HG03342 (cell line): ENCODE results near the gene PDE3B.
"Not testable (repeated sequence)": the region's sequence is repeated elsewhere in the genome, so short reads cannot be mapped to it uniquely, and the experiment has no call there.

ENCODE experiments used
- ATAC-seq: cut with Tn5 transposase; IDR thresholded peaks from one replicate; pipeline ENCODE4 v1.9.1; 2021; ENCODE audit warnings: mild to moderate bottlenecking, moderate library complexity; ENCODE audit not compliant: unreplicated experiment

The PDE3B gene

DNA sequence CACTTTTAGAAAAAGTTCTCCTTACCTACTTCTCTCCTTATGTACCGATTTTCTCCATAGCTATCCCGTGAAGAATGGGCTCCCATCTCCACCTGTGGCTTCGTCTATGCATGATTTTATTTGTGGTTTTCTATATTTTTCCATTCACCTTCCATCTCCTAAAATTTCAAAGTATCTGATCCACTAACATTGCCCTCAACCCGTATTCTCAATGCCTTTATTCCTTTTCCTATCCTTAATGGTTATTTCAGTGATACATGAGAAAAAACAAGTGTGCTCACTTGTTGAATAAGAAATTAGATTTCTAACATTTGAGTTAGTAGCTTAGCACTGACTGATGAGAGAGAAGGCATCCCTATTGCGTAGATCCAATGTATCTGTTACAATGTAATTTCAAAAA lies 231.6 kb downstream of the PDE3B start:
- no peak for ATAC-seq

DNA sequence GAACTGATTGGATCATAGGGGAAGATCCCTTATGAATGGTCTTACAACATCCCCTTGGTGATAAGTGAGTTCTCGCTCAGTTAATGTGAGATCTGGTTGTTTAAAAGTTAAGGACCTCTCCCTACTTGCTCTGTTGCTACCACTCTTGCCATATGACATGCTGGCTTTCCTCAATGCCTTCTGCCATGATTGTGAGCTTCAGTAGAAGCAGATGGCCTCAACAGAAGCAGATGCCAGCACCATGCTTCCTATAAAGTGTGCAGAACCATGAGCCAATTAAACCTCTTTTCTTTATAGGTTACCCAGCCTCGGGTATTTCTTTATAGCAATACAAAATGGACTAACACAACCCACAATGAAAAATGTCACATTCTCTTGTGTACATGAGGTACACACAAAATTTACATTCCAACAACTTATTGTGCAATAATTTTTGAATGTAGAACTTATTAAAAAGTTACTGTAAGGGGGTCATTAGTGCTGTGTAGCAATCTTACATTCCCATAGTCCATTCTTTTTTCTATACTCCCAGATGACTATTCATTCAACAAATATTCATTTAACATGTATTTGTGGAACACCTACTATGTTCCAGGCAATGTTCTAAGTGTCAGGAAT lies 238.1 kb downstream of the PDE3B start:
- no peak for ATAC-seq

DNA sequence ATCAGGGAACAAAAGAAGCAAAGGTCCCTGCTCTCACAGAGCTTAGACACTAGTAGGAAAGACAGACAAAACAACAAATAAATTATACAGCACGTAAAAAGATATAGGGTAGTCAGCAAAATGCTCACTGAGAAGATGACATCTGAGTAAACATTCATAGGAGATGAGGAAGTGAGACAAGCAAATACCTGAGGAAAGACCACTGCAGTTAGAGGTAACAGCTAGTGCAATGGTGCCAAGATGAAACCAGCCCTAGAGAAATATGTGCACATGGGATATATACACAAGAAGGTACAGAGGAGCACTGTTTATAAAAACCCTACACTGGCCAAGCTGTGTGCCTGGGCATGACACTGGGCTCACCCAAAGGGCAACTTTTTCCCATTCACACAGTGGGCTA lies 238.6 kb downstream of the PDE3B start:
- ATAC-seq = no peak

DNA sequence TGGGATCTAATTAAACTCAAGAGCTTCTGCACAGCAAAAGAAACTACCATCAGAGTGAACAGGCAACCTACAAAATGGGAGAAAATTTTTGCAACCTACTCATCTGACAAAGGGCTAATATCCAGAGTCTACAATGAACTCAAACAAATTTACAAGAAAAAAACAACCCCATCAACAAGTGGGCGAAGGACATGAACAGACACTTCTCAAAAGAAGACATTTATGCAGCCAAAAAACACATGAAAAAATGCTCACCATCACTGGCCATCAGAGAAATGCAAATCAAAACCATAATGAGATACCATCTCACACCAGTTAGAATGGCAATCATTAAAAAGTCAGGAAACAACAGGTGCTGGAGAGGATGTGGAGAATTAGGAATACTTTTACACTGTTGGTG lies 240.1 kb downstream of the PDE3B start:
- ATAC-seq = not testable (repeated sequence)

DNA sequence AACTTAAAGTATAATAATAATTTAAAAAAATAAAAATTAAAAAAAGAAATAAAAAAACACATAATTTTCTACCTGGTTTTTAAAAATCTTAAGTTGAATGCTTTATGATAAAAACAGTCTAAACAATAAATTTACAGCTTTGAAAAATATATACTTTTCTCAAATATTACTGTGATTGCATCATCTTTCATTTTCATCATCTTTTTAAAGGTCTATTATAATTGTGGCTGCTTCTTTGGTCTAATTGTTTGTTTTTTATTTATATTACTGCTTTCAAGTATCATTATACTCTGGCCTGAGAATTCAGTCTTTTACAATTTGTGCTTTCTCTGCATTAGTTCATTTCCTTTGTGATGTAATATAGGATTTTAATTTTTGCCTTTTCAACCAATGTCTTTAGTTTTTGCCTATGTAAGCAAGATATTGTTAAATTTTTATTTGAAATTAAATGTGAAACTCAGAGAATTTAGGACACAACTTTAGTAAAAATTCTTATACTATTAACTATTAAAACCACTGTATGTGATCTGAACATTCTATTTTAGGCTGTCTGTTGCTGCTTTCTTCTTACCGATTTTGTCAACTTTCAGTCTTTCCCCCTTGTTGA lies 241.2 kb downstream of the PDE3B start:
- ATAC-seq = no peak

DNA sequence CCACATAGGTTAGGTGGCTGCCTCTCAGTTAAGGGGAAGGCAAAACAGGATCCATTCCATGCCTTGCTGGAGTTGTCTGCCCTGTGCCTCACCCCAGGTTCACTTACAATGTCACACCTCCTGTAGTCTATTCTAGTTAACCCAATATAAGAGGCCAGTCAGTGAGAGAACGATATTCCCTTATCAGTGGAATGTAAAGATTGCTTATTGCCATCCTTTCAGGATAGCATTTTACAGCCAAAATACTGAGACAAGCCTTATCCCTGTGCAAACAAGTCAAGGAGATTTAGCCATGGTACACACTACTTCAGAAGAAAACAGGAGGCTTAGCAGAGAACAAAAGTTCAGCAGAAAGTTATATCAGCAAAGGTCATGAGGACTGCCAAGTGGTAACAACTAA lies 242.9 kb downstream of the PDE3B start:
- no peak for ATAC-seq

DNA sequence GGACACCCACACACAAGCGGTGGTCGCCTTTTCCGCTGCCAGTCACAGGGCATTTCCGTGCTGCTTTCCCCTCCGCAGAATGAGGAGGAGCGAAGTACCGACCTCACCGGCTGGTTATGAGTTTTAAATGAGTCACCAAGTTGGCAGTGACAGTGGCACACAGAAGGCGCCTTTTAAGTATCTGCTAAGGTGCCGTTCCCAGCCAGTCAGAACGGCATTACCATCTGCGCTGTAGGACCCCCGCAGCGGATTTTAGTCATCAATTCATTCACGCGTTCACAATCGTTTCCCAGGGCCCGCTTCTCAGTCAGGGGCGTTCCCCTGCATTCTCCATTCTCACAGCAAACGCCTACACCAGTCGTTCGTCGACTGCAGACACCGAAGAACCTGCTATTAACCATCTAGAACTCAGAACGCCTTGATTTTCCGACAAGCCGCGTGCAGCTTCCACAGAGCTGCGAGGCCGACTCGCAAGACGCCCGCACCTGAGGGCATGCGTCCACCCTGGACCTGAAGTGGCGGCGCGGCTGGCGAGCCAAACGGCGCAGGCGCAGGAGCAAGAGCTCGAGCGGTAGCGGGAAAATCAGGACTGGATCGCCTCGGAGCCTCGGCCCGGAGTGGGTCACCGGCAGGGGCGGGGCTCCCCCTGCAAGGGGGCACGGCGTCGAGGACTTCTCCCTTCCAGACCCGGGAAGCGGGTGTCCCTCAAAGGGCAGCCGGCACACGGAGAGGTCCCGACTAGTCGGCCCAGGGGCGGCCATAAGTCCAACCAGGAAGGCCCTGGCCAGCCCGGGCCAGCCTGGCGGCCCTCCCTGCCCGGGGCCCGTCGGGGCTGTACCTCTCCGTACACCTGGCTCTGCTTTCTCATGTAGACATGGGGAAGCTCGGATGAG lies 247.8 kb downstream of the PDE3B start:
- ATAC-seq = peak; percentile 48

DNA sequence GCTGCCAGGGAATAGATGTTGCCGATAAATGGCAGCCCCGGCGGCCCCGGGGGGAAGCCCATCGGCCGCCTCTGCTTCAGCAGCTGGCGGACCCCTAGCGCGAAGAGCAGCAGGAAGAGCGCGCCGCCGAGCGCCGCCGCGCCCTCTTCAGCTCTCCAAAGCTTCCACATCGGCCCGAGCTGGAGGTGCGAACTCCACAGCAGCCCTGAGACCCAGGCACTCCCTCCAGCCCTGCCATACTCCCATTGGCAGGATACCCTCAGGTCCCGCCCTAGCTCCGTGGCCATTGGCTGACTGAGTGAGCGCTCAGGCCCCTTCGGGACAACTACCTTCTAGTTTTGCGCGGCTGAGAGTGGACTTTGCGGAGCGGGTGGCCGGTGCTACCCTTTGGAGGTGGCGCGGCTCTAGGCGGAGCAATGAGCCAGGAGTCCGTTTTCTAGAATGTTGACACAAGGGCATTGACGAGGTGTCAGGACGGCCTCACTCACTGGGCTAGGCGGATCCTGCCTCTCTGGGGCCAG lies 248.5 kb downstream of the PDE3B start, which contains the start of gene CYP2R1:
Gene CYP2R1 (minus strand): TSS at position 196 of the 521 bp plus-strand sequence. CDS start 26 bp downstream, at position 170.
- ATAC-seq = peak; percentile 94

DNA sequence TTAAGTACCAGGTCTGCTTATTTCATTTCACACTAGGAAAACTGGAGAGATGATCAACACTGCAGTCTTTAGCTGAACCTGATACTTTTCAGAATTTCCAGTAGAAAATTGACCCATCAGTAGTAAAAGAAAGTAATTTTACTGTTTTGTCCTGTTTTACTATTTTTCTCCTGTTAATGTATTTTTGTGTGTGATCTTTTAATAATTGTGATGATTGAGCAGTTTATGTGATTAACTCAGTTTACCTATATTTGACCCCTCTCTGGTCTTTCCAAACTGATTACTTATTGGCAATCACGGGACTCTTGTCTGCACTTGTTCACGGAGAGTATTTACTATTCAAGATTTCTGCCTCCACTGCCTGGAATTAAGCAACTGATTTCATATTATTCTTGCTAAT lies 249.0 kb downstream of the PDE3B start:
- no peak for ATAC-seq

DNA sequence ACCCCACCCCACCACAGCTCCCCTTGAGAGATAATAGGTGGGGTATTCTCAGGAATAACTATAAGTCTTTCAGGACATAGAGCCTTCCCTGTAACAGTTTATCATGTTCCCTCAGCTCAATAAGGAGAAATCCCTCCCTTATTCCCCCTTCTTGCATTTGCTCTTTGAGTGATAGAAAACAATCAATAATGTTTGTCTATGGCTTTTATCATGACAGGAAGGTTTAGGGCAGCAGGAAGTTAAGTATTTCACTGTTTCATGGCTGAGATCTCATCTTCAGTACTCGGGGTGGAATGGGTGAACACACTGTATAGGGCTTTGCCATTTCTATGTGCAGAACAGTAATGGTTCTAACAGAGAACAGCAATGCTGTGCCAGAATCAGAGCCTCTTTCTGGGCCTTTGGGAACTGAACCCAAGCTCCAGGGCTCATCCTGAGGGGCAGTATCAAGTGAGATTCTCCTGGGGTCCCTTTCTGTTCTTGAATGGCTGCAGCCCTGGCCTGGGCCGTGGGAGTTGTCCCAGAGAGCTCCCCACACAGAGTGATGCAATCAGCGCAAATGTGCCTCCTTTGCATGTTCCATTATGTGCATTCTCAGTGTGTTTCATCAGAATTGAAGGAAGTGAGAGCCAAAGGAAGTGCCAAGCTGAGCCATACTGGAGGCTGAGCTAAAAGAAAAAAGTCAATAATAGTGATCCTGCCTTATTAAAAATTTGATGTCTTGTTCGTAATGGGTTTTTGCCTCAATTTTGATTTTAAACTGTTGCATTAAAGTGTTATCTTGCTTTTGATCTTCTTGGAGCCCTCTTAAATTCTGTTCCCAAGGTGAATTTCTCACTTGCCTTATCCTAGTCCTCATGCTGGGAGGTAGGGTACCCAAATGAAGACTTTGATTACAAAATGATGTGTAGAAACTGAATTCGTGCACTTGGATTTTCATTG lies 251.3 kb downstream of the PDE3B start:
- ATAC-seq = no peak

DNA sequence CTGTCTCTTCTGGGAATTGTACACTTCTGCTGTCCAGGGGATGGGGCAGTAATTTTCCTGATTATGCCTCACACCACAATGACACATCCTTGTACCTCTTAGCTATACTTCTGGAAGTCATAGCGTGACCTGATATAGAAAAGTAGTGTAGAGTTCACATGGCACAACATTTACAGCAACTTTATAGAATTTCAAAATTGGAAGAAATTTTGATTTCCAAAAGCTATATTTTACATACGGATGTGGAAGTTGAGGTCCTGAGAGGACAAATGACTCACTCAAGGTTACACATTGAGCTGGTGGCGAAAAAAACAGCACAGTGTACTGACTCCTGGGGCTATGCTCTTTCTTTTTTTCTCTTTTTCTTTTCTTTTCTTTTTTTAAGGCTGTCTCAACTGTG lies 254.8 kb downstream of the PDE3B start:
- ATAC-seq = no peak

DNA sequence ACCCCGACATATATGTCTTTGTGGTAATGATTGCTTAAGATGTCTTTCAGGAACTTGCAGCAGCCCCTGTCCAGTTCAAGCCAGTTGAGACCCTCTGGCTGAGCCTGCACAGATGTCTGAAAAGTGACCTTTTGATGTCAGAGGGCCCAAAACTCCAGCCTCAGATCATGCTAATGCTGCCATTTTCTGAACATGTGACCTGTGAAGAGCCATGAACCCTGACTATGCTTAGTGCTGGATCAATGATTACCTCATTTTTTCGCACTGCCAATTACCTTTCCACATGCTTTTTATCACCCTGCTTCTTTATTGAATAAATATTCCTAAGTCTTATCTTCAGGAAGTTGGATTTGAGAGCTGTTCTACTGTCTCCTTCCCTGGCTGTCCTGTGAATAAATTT lies 255.3 kb downstream of the PDE3B start:
- ATAC-seq = no peak

DNA sequence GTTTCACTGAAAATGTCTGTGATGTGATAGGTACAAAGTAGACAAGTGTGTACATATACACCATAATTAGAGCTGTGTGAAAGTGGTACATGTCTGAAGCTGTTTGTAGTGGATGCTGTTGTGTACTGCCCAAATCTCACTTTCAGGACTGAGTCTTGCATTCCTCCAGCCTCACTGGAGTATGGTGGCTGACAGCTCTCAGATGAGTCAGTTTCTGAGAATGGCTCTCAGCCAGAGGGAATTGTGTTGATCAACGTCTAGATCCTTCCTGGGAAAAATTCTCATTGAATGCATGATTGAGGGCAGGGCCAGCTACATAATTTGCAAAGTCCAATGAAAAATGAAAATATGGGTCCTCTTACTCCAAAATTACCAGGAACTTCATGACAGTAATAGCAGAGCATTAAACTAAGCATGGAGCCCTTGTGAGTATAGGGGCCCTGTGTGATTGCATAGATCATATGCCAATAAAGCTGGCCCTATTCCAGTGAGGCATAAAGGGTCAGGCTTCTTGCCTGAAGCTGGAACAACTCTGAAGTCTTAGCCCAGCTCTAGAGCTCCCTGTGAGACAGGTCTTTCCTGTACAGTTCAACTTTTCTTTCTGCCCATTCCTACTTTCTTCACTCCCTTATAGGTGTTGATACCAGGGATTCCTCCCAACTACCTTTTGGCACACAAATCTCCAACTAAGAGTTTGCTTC lies 259.2 kb downstream of the PDE3B start:
- ATAC-seq = no peak

DNA sequence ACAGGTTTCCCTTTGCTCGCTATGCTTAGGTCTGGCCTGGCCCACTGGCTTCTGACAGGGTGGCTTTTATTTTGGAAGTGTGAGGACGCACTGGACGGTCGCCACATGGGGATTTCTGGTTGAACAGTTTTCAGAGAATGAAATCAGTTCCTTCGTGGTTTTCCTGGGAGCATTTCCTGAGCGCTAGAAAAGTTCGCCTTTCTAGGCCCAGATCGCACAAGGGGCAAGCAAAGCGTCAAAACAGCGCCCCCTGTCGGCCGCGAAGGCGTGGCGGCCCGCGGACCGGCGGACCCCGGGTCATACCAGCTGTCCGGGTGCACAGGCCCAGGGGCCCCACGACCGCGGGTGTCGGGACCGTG lies 261.1 kb downstream of the PDE3B start:
- peak; percentile 44 for ATAC-seq

DNA sequence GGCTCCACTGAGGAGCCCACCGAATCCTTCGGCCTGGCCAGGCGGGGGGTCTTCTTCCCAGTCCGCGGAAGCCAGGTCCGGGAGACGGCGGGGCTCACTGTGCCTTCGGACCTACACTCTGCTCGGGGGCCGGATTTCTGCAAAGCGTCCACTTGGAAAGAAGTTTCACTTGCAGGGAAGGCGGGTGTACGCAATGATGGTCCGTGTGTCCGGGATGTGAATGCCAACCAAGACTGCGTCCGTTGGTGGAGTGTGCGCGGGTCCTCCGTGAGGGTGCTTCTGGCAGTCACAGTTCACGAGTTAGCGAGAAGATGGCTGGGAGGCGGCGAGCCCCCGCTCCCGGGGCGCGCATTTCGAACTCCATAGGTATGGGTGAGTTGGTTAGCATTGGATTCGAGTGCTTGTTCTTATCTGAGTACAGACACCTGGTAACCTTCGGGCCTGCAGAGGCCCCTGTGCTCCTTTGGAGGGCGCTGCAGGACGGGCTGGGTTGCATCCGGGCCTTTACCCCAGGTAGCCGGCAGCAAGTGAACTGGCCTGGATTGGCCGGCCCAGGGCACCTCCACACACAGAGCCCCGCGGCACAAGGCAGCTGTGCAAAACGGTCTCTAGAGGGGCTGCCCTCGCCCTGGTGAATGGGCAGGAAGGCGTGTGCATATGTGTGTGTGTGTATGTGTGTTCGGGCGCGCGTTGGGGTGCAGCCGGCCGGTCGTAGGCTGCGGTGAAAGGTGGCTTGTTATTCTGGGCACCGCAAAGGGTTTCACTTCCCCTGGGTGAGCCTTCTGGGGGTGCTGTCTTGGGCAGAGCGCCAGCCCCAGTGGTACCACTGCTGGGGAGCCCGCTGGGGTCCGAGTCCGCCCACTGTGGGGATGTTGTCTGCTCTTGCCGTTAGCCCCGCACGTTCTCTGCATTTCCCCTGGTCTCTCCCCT lies 261.8 kb downstream of the PDE3B start:
- peak; percentile 69 for ATAC-seq

DNA sequence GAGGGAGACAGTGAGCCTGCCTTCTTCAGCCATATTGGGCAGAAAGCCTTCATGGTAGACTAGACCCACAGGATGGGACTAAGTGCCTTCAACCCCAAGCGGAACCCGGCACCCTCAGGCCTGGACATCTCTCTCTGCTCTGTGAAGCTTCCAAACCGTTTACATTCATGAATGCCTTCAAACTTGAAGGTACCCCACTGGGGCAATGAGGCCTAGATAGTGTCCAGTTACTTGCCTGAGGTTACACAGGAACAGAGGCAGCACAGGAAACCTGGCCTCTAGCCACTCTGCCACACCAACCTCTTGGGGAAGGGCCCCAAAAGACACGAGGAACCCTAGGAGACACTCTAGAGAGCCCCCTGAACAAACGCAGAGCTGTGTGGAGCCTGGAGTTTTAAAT lies 263.0 kb downstream of the PDE3B start:
- ATAC-seq = no peak

DNA sequence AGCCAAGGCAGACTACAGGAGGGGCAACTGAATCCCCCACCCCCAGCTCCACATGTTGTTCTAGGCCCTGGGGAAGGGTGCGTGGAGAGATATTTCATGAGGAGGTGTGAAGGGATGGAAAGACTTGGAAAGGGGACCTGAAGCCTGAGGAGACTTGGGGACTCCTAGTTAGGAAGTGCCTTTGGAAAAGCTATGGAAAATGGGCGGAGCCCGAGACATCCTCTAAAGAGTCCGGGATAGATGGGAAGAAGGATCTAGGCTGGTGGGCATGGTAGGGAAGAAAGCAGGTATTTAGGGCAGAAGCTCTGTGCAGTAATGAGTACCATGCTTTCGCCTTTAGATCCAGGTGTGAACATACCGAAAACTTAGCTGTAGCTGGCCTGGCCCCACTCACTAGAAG lies 263.4 kb downstream of the PDE3B start:
- ATAC-seq = no peak

DNA sequence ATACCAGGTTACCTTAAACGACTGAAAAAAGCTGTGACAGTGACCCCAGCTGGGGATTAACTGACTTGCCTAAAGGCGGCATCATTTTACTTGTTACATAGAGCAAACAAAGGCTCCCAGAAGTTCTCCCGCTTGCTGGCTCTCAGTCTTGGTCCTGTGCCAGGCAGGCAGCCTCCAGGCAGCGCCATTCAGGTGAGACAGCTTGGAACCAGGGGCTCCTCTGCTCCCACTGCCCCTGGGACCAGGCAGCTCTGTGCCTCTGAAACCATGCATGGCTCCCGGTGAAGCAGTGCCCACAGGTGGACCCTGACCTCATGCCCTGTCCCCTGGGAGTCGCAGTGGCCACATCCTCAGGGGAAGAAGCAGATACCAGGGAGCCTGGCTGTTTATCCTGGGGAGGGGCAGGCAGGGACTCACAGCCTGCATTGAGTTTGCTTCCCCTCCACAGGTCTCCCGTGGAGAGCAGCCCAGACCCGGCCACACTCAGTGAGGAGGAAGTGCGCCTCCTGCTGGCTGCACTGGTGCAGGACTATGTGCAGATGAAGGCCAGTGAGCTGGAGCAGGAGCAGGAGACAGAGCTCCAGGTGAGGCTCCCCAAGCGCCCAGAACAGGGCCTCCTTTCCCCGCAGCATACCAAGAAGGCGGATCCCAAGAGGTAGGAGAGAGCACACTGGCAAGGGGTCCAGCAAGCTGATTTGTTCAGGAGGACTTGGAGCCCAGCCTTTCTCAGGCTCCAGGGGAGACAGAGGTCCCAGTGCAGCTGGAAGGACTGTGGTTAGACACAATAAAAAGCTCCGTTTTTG lies 264.0 kb downstream of the PDE3B start:
- ATAC-seq = peak; percentile 56
